ENCODE results near the gene ZMIZ1. TPM values are rescaled to one million over a fixed set of nuclear protein-coding genes. Genes with fewer than 3 reads are reported as not detected.
A peak's percentile ranks its signal among the peaks of the same experiment; 100 is the strongest.

ZMIZ1 gene
- total RNA-seq, 1 donor from 2014 or later: 93.9 TPM

DNA sequence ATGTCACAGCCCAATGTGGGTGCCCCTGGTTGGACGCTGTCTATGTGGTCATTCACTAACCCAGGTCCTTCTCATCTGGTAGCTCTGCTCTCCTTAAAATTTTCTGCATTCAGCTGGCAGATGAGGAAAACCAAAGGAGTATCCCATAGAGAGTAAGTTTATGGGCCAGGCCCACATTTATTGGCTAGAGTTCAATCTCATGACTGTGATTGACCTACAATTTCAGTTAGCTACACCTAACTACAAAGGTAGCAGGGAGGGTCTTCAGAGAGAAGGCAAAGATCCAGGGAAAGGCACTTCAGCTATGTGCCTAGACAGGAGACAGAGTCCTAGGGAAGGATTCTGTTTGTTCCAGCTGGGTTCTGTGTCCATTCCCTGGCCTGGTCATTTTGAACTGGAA is 254.8 kb downstream of the ZMIZ1 start:
- CTCF ChIA-PET: interaction anchor here (0.6 to 0.8 kb wide), 2 partner anchors 30 to 1477 kb away, joined by 3 read pairs; no protein-coding TSS in a partner anchor
- Mint-ChIP-seq H3K27me3 (no peaks in the 10 kb centered on the region), H3K4me1 (peaks cover 35% of the 10 kb centered on the region), H3K36me3 (ENCODE audit: low read depth) (no peaks in the 10 kb centered on the region), H3K4me3 (no peak overlapping the region), H3K27ac (peak overlapping the region; percentile 38), H3K9me3 (no peaks in the 10 kb centered on the region)
- DNase-seq: no peak
- POLR2A ChIA-PET: interaction anchor here (0.7 to 1.6 kb wide), 3 partner anchors 8 to 24 kb away, joined by 4 to 11 read pairs (median 4); partner anchors contain the start of gene PPIF
- intact Hi-C loops (cut with micrococcal nuclease): no loop called here
- TF ChIP-seq, protein P1, sequence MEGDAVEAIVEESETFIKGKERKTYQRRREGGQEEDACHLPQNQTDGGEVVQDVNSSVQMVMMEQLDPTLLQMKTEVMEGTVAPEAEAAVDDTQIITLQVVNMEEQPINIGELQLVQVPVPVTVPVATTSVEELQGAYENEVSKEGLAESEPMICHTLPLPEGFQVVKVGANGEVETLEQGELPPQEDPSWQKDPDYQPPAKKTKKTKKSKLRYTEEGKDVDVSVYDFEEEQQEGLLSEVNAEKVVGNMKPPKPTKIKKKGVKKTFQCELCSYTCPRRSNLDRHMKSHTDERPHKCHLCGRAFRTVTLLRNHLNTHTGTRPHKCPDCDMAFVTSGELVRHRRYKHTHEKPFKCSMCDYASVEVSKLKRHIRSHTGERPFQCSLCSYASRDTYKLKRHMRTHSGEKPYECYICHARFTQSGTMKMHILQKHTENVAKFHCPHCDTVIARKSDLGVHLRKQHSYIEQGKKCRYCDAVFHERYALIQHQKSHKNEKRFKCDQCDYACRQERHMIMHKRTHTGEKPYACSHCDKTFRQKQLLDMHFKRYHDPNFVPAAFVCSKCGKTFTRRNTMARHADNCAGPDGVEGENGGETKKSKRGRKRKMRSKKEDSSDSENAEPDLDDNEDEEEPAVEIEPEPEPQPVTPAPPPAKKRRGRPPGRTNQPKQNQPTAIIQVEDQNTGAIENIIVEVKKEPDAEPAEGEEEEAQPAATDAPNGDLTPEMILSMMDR (IDR thresholded peaks at IDR 0.05): no peak
- ATAC-seq (ENCODE audit: low read depth): no peak

DNA sequence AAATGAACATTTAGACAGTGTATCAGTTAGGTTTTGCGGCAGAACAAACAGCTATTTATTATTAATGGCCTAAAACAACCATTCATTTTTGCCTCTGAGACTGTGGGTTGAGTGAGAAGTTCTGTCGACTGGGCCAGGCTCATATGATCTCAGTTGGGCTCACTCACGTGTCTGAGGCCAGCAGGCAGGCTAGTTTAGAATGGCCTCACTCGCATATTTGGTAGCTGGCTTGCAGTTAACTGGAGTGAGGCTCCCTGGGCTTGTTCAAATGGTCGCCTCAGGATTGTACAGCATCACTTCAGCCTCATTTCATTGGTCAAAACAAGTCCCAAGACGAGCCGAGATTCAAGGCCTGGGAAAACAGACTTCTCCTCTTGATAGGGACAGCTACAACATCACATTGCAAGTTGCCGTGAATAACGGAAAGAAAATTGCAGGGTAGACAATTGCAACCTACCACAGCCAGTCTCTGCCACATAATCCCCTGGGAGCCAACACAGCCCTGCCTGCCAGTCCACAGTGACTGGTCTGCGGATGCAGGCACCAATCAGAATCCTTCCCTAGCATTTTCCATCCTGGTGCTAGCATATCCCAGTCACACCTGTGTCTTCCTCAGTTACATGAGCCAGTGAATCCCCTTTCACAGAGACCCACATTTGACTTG is 255.4 kb downstream of the ZMIZ1 start:
- Mint-ChIP-seq H3K9me3 (no peaks in the 10 kb centered on the region), H3K36me3 (ENCODE audit: low read depth) (no peaks in the 10 kb centered on the region), H3K27ac (no peak overlapping the region), H3K27me3 (no peaks in the 10 kb centered on the region), H3K4me1 (peaks cover 30% of the 10 kb centered on the region), H3K4me3 (no peak overlapping the region)
- TF ChIP-seq, protein P1 (IDR thresholded peaks at IDR 0.05): no peak
- intact Hi-C loops (cut with micrococcal nuclease): no loop called here
- ATAC-seq (ENCODE audit: low read depth) (peak; percentile 41), DNase-seq (no peak)
- CTCF ChIA-PET: no interaction called here
- POLR2A ChIA-PET: interaction anchor here (0.7 to 1.6 kb wide), 3 partner anchors 7 to 24 kb away, joined by 4 to 11 read pairs (median 4); partner anchors contain the start of gene PPIF

DNA sequence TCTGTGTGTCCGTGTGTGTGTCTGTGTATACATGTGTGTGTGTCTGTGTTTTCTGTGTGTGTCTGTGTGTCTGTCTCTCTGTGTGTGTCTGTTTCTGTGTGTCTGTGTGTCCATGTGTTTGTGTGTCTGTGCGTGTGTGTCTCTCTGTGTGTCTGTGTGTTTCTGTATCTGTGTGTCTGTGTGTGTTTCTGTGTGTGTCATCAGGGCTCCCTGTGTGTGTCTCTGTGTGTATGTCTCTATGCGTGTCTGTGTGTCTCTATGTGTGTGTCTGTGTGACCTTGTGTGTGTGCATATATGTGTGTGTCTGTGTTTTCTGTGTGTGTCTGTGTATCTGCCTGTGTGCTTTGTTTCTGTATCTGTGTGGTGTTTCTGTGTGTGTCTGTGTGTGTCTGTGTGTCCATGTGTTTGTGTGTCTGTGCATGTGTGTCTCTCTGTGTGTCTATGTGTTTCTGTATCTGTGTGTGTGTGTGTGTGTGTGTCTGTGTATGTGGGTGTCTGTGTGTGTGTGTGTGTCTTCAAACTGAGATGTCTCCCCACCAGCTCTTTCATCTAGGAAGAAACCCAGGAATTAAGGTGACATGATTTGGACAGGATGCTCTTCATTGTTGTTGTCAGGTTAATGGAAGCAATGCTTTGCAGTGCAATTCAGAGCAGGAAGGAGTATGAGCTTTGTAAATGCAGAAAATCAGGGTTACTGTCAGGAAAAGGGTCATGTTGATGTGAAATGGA is 257.8 kb downstream of the ZMIZ1 start:
- no peak for DNase-seq
- CTCF ChIA-PET: no interaction called here
- Mint-ChIP-seq H3K36me3 (ENCODE audit: low read depth) (no peaks in the 10 kb centered on the region), H3K9me3 (no peaks in the 10 kb centered on the region), H3K27me3 (no peaks in the 10 kb centered on the region), H3K4me1 (peaks cover 34% of the 10 kb centered on the region), H3K27ac (no peak overlapping the region), H3K4me3 (no peak overlapping the region)
- no peak for ATAC-seq (ENCODE audit: low read depth)
- TF ChIP-seq, protein P1 (IDR thresholded peaks at IDR 0.05): no peak
- intact Hi-C loops (cut with micrococcal nuclease): no loop called here
- POLR2A ChIA-PET: interaction anchor here (0.5 to 1.3 kb wide), 3 partner anchors 9 to 21 kb away, joined by 4 to 7 read pairs (median 6); no protein-coding TSS in a partner anchor

DNA sequence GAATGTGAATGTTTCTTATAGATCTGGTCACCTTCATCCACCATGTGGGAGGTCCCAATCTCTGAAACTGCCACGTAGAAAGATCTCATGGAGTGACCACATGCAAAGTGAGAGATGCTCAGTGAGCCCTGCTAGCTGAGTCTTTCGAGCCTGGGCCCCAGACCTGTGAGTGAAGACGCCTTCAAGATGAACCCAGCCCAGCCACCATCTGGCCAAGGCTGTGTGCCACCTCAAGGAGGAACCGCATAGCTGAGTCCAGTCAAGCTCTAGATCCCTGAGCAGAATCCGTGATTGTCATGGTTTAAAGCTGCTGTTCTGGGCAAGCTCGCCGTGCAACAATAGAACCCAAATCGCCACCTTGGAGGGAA is 258.3 kb downstream of the ZMIZ1 start:
- CTCF ChIA-PET: no interaction called here
- intact Hi-C loops (cut with micrococcal nuclease): no loop called here
- TF ChIP-seq, protein P1 (IDR thresholded peaks at IDR 0.05): no peak

DNA sequence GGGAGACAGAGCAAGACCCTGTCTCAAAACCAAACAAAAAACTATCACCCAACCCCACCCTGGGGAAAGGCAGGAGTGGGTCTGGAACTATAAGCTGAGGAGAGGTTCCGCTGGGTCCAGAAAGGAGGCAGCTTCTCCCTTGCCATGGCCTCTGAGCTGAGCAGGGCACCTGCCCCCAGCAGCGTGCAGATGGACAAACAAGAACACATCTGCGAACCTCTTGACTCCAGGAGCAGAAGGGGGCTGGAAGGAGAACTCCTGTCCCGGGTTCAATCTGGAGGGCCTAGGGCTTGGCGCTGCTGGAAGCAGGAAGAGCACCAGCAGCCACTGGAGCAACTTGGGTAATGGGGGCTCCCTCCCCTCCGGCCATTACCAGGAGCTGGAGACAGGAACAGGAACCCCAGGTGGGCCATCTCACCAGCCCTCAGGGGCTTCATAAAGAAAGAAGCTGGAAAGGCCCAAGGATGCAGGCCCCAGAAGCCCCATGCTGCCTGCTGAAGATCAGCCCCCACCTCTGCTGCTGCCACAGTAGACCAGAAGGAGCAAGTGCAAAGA is 259.5 kb downstream of the ZMIZ1 start:
- Mint-ChIP-seq H3K27me3 (no peaks in the 10 kb centered on the region), H3K9me3 (no peaks in the 10 kb centered on the region), H3K36me3 (ENCODE audit: low read depth) (no peaks in the 10 kb centered on the region), H3K4me3 (no peak overlapping the region), H3K4me1 (peaks cover 33% of the 10 kb centered on the region), H3K27ac (no peak overlapping the region)
- CTCF ChIA-PET: interaction anchor here (0.6 kb wide), 1 partner anchor 82 kb away, joined by 3 read pairs; no protein-coding TSS in a partner anchor
- TF ChIP-seq, protein P1 (IDR thresholded peaks at IDR 0.05): no peak
- DNase-seq (no peak), ATAC-seq (ENCODE audit: low read depth) (no peak)
- POLR2A ChIA-PET: interaction anchor here (0.5 kb wide), 1 partner anchor 63 kb away, joined by 3 read pairs; no protein-coding TSS in a partner anchor
- intact Hi-C loops (cut with micrococcal nuclease): no loop called here

More for the DNA sequence above, 258.3 kb downstream of the ZMIZ1 start:
- H3K9me3 Mint-ChIP-seq: no peaks in the 10 kb centered on the region
- no peak overlapping the region for H3K27ac Mint-ChIP-seq
- H3K4me1 Mint-ChIP-seq: peaks cover 40% of the 10 kb centered on the region
- POLR2A ChIA-PET: interaction anchor here (0.5 to 1.3 kb wide), 3 partner anchors 9 to 21 kb away, joined by 4 to 7 read pairs (median 6); no protein-coding TSS in a partner anchor
- no peak for ATAC-seq (ENCODE audit: low read depth)
- no peak overlapping the region for H3K4me3 Mint-ChIP-seq
- no peak for DNase-seq
- no peaks in the 10 kb centered on the region for H3K36me3 Mint-ChIP-seq (ENCODE audit: low read depth)
- H3K27me3 Mint-ChIP-seq: no peaks in the 10 kb centered on the region
